ENCODE measurements around the gene ARHGAP26. TPM values are rescaled to one million over a fixed set of nuclear protein-coding genes. Genes with fewer than 3 reads are reported as not detected.

ARHGAP26 gene
- total RNA-seq, 4 donors from 2014 or later: 11.1 to 36.1 (median 21.8) TPM

DNA sequence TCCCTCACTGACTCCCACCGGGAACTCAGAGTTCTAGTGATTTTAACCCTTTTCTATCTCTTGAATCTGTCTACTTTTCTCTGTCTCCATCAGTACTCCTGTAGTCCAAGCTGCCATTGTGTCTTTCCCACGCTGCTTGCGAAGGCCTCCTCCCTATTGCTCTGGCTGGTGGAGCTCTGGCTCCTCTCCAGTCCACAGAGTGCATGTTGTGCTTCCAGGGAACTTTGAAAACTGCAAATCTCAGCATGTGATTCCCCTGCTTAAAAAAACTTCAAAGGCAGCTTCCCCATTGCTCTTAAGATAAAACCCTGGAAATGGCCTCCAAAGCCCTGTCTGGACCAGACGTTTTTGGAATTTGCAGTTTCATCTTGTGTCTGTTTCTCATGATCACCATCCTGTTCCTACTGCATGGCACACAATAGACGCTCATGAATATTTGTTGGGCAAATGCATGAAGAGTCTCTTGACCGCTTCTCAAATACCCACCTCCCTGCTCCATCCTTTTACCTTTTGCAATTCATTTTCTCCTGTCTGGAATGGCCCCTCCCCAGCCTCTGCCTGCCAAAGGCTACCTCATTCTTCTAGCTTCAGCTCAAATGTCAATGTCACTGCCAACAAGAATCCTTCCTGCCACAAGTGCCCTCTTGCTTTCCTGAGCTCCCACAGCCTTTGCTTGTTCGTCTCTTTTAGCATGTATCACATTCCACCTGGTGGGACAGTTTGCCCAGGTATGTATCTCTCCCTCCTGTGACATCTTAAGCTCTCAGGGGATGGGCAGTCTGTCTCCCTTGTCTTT is 293.2 kb downstream of the ARHGAP26 start:
- Histone ChIP-seq H3K4me1 (peaks cover 71% of the 10 kb centered on the region), H3K36me3 (no peaks in the 10 kb centered on the region), H3K27me3 (no peaks in the 10 kb centered on the region), H3K4me3 (no peak overlapping the region), H3K27ac (peak overlapping the region; percentile 68), H3K9me3 (no peaks in the 10 kb centered on the region)
- DNase-seq (ENCODE audit: low spot score in 2 of 2): no peak
- 34% methylated on average over 7 of the region's 7 CpGs for WGBS
- TF ChIP-seq, protein P1, sequence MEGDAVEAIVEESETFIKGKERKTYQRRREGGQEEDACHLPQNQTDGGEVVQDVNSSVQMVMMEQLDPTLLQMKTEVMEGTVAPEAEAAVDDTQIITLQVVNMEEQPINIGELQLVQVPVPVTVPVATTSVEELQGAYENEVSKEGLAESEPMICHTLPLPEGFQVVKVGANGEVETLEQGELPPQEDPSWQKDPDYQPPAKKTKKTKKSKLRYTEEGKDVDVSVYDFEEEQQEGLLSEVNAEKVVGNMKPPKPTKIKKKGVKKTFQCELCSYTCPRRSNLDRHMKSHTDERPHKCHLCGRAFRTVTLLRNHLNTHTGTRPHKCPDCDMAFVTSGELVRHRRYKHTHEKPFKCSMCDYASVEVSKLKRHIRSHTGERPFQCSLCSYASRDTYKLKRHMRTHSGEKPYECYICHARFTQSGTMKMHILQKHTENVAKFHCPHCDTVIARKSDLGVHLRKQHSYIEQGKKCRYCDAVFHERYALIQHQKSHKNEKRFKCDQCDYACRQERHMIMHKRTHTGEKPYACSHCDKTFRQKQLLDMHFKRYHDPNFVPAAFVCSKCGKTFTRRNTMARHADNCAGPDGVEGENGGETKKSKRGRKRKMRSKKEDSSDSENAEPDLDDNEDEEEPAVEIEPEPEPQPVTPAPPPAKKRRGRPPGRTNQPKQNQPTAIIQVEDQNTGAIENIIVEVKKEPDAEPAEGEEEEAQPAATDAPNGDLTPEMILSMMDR (IDR thresholded peaks at IDR 0.05): no peak
- TF ChIP-seq EP300 (IDR thresholded peaks at IDR 0.05) (no peak), POLR2AphosphoS5 (IDR thresholded peaks at IDR 0.05) (peak in 1 of 3 donors; percentile 16), POLR2A (IDR thresholded peaks at IDR 0.05) (no peak)

GRCh38 chr5:143064218-143064641 is 294.1 kb downstream of the ARHGAP26 start:
- peak overlapping the region; percentile 68 for H3K27ac ChIP-seq
- H3K4me3 ChIP-seq: no peak overlapping the region
- WGBS: 19% methylated on average over 5 of the region's 5 CpGs
- DNase-seq (ENCODE audit: low spot score in 2 of 2): no peak
- H3K4me1 ChIP-seq: peaks cover 71% of the 10 kb centered on the region
- H3K27me3 ChIP-seq: no peaks in the 10 kb centered on the region
- no peaks in the 10 kb centered on the region for H3K36me3 ChIP-seq
- no peaks in the 10 kb centered on the region for H3K9me3 ChIP-seq
- TF ChIP-seq POLR2AphosphoS5 (IDR thresholded peaks at IDR 0.05) (no peak), POLR2A (IDR thresholded peaks at IDR 0.05) (no peak), EP300 (IDR thresholded peaks at IDR 0.05) (no peak)
- TF ChIP-seq, protein P1 (IDR thresholded peaks at IDR 0.05): no peak

DNA sequence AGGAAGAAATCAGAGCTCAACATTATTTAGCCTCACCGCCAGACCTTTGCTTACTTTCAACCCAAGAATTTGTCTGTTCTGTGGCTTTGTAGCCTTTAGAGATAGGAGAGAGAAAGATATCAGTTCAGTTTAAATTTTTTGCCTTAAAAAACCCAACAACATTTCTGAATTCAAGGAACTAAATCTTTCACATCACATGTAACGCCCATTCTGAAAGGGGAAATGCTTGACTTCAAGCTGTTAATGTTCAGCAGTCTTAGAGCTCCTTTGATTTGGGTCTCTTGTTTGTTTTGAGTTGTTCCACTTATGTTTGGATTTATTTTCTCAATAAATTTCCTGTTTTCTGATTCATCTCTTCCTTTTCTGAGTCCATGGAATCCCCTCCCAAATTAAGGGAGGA is 294.5 kb downstream of the ARHGAP26 start:
- Histone ChIP-seq H3K27me3 (no peaks in the 10 kb centered on the region), H3K4me3 (no peak overlapping the region), H3K27ac (peak overlapping the region; percentile 68), H3K36me3 (no peaks in the 10 kb centered on the region), H3K4me1 (peaks cover 70% of the 10 kb centered on the region), H3K9me3 (no peaks in the 10 kb centered on the region)
- no peak for DNase-seq (ENCODE audit: low spot score in 2 of 2)
- WGBS: 35% methylated on average over 2 of the region's 2 CpGs
- no peak for TF ChIP-seq POLR2AphosphoS5 (IDR thresholded peaks at IDR 0.05)
- no peak for TF ChIP-seq EP300 (IDR thresholded peaks at IDR 0.05)

GRCh38 chr5:143065185-143065965 is 295.2 kb downstream of the ARHGAP26 start:
- Histone ChIP-seq H3K27me3 (no peaks in the 10 kb centered on the region), H3K36me3 (no peaks in the 10 kb centered on the region), H3K4me3 (no peak overlapping the region), H3K9me3 (no peaks in the 10 kb centered on the region), H3K27ac (peak overlapping the region; percentile 68), H3K4me1 (peaks cover 66% of the 10 kb centered on the region)
- TF ChIP-seq POLR2AphosphoS5 (IDR thresholded peaks at IDR 0.05) (no peak), EP300 (IDR thresholded peaks at IDR 0.05) (no peak), POLR2A (IDR thresholded peaks at IDR 0.05) (no peak)
- TF ChIP-seq, protein P1 (IDR thresholded peaks at IDR 0.05): no peak
- peak in 1 of 2 donors; percentile 74 for DNase-seq (ENCODE audit: low spot score in 2 of 2)
- WGBS: 54% methylated on average over 10 of the region's 10 CpGs

DNA sequence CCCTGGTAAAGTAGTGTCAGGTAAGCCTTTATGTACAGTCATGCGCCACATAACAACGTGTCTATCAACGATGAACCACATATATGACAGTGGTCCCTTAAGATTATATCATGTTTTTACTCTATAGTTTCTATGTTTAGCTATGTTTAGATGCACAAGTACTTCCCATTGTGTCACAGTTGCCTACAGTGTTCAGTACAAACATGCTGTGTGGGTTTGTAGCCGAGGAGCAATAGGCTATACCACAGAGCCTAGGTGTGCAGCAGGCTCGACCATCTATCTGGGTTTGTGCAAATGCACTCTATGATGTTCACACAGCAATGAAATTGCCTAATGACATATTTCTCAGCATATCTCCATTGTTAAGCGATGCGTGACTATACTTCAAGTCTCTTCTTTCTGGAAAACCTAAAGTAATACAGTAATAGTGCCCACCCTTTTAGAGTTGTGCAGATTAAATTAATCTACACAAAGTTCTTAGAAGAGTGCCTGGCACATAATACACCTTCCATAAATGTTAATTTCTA is 295.9 kb downstream of the ARHGAP26 start:
- TF ChIP-seq, protein P1 (IDR thresholded peaks at IDR 0.05): no peak
- Histone ChIP-seq H3K4me3 (no peak overlapping the region), H3K4me1 (peaks cover 61% of the 10 kb centered on the region), H3K9me3 (no peaks in the 10 kb centered on the region), H3K27me3 (no peaks in the 10 kb centered on the region), H3K36me3 (no peaks in the 10 kb centered on the region), H3K27ac (peak overlapping the region; percentile 68)
- no peak for DNase-seq (ENCODE audit: low spot score in 2 of 2)
- 94% methylated on average over 7 of the region's 7 CpGs for WGBS
